Fibroblast of lung (primary cell): ENCODE data around the gene CERKL. TPM values are rescaled to one million over a fixed set of nuclear protein-coding genes. Genes with fewer than 3 reads are reported as not detected.

Source experiments
- DNase-seq, 2 donors: peaks; one replicate each; pipeline versions ENCODE4 v3.0.0 to v3.0.0-alpha.2; 2010; ENCODE audit warnings: low read depth in 2 of 2
- H2AFZ ChIP-seq: 2 replicates; pipeline ENCODE4 v1.5.1; 2012; ENCODE audit warnings: low read length, control low read depth, inconsistent platforms
- H3K27ac ChIP-seq: 2 replicates; pipeline ENCODE4 v1.5.1; 2011; ENCODE audit warnings: low read length, control low read depth; ENCODE audit not compliant: insufficient read depth
- H3K27me3 ChIP-seq: 2 replicates; pipeline ENCODE4 v1.5.1; 2011; ENCODE audit warnings: mild to moderate bottlenecking, low read length; ENCODE audit not compliant: control insufficient read depth, insufficient read depth
- H3K36me3 ChIP-seq: 2 replicates; pipeline ENCODE4 v1.5.1; 2011; ENCODE audit warnings: low read length; ENCODE audit not compliant: control insufficient read depth, insufficient read depth
- H3K4me1 ChIP-seq: 2 replicates; pipeline ENCODE4 v1.5.1; 2011; ENCODE audit warnings: low read length; ENCODE audit not compliant: control insufficient read depth, insufficient read depth; ENCODE audit errors: extremely low read depth
- H3K4me2 ChIP-seq: 2 replicates; pipeline ENCODE4 v1.5.1; 2011; ENCODE audit warnings: low read length, control low read depth; ENCODE audit not compliant: insufficient read depth; ENCODE audit errors: extremely low read depth
- H3K4me3 ChIP-seq, 4 experiments: fragments of 200-600 bp in 1 of 4; sonication (generic) in 1 of 4; replicated peaks in 1 of 4; 2 replicates each; pipeline ENCODE4 v1.5.1; 2011 to 2016; ENCODE audit warnings: low read length in 4 of 4, low read depth in 3 of 4, mild to moderate bottlenecking in 3 of 4, control low read depth in 2 of 4, inconsistent platforms in 1 of 4, mixed read lengths in 1 of 4; ENCODE audit not compliant: insufficient read depth in 1 of 4; ENCODE audit errors: control extremely low read depth in 1 of 4
- H3K79me2 ChIP-seq: 2 replicates; pipeline ENCODE4 v1.5.1; 2012; ENCODE audit warnings: mild to moderate bottlenecking, low read length, inconsistent platforms; ENCODE audit not compliant: control insufficient read depth, insufficient read depth
- H3K9ac ChIP-seq: 2 replicates; pipeline ENCODE4 v1.5.1; 2011; ENCODE audit warnings: mild to moderate bottlenecking, low read length, control low read depth; ENCODE audit not compliant: insufficient read depth
- H3K9me3 ChIP-seq: 2 replicates; pipeline ENCODE4 v1.5.1; 2012; ENCODE audit warnings: low read depth, low read length; ENCODE audit not compliant: control insufficient read depth, insufficient read depth
- H4K20me1 ChIP-seq: 2 replicates; pipeline ENCODE4 v1.5.1; 2011; ENCODE audit warnings: low read length; ENCODE audit not compliant: control insufficient read depth, insufficient read depth; ENCODE audit errors: extremely low read depth
- EZH2 ChIP-seq: IDR thresholded peaks from 2 replicates; pipeline ENCODE4 v1.5.1; 2012; ENCODE audit warnings: low read length, control low read depth, mild to moderate bottlenecking; ENCODE audit errors: missing control alignments
- polyA plus RNA-seq, 2 donors: library from polyadenylated mRNA; depleted of rRNA in 1 of 2; stranded (reverse) in 1 of 2; unstranded in 1 of 2; fragments of >200 nt; gene quantifications; 2 replicates each; pipeline ENCODE4 v1.2.1, GENCODE V29; 2011 to 2012; ENCODE audit warnings: missing spikeins in 1 of 2
- total RNA-seq: library from RNA; depleted of rRNA; stranded (reverse); fragments of >200 nt; gene quantifications from 2 replicates; pipeline ENCODE4 v1.2.1, GENCODE V29; 2014
- TF ChIP-seq, protein P1 (sequence below), 2 donors: IDR thresholded peaks in 1 of 2; conservative IDR thresholded peaks in 1 of 2; 1 replicate in 1 of 2; 2 replicates in 1 of 2; pipeline ENCODE4 v1.5.1; 2011 to 2012; ENCODE audit warnings: low read length in 2 of 2, control low read depth in 1 of 2, inconsistent platforms in 1 of 2, low read depth in 1 of 2, mild to moderate bottlenecking in 1 of 2

Gene CERKL
- total and polyA plus RNA-seq, 2 donors (not counting 1 experiment from before 2014, with no cell fraction given): 0.17 TPM; not detected in 1

DNA sequence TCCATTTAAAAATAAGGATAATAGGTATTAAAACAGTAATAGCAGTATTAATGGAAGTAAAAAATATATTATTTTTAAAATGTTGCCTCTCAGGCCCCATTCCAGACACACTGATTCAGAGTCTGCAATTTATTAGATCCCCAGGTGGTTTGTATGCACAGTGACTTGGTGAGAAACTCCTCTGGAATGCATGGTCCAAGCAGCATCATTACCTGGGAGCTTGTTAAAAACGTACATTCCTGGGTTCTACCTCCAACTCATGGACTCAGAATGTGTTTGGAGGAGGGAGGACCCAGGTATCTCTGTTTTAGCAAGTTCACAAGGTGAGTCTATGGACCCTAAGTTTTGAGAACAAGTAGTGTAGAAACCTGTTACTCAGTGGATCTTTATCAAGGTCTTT, 104.1 kb downstream of the CERKL start:
- H3K4me2 ChIP-seq: no peak overlapping the region
- peak in 1 of 2 donors; percentile 5 for DNase-seq
- no peaks in the 10 kb centered on the region for H3K79me2 ChIP-seq
- no peak overlapping the region for H2AFZ ChIP-seq
- H4K20me1 ChIP-seq: no peaks in the 10 kb centered on the region
- no peaks in the 10 kb centered on the region for H3K4me1 ChIP-seq
- no peak overlapping the region for H3K4me3 ChIP-seq
- no peak for TF ChIP-seq EZH2
- TF ChIP-seq, protein P1, sequence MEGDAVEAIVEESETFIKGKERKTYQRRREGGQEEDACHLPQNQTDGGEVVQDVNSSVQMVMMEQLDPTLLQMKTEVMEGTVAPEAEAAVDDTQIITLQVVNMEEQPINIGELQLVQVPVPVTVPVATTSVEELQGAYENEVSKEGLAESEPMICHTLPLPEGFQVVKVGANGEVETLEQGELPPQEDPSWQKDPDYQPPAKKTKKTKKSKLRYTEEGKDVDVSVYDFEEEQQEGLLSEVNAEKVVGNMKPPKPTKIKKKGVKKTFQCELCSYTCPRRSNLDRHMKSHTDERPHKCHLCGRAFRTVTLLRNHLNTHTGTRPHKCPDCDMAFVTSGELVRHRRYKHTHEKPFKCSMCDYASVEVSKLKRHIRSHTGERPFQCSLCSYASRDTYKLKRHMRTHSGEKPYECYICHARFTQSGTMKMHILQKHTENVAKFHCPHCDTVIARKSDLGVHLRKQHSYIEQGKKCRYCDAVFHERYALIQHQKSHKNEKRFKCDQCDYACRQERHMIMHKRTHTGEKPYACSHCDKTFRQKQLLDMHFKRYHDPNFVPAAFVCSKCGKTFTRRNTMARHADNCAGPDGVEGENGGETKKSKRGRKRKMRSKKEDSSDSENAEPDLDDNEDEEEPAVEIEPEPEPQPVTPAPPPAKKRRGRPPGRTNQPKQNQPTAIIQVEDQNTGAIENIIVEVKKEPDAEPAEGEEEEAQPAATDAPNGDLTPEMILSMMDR (conservative IDR thresholded peaks at IDR 0.05 in 1 of 2, IDR thresholded peaks at IDR 0.05 in 1 of 2; ENCODE audit: low read depth in 1 of 2, low read length in 2 of 2): no peak
- H3K27me3 ChIP-seq: no peaks in the 10 kb centered on the region
- H3K9me3 ChIP-seq: no peaks in the 10 kb centered on the region
- H3K36me3 ChIP-seq: no peaks in the 10 kb centered on the region
- no peak overlapping the region for H3K9ac ChIP-seq
- no peak overlapping the region for H3K27ac ChIP-seq

DNA sequence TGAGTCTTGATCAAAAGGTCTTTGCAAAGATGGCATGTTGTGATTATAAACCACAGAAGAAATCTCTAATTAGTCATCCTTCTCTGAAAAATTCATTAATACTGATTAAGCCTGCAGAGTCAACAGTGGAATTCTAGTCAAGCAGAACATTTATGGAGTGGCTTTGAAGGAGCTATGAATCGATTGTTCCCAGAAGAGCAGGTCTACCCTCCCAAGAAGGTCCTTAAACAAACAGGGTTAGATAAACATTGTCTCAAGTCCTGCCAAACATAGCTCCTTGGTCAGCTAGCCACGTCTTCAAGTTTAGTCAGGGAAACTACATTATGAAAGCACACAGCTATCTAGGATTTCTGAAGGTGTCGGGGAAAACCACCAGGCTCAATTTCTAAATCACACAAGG, 110.8 kb downstream of the CERKL start:
- Histone ChIP-seq H3K27me3 (no peaks in the 10 kb centered on the region), H3K4me3 (no peak overlapping the region), H3K4me1 (no peaks in the 10 kb centered on the region), H3K4me2 (peak overlapping the region; percentile 26), H3K79me2 (no peaks in the 10 kb centered on the region), H4K20me1 (no peaks in the 10 kb centered on the region), H3K27ac (no peak overlapping the region), H3K9me3 (no peaks in the 10 kb centered on the region), H3K36me3 (no peaks in the 10 kb centered on the region), H2AFZ (no peak overlapping the region), H3K9ac (no peak overlapping the region)
- peak; percentile 8 to 75 for DNase-seq
- no peak for TF ChIP-seq EZH2
- TF ChIP-seq, protein P1 (conservative IDR thresholded peaks at IDR 0.05 in 1 of 2, IDR thresholded peaks at IDR 0.05 in 1 of 2; ENCODE audit: low read depth in 1 of 2, low read length in 2 of 2): no peak

DNA sequence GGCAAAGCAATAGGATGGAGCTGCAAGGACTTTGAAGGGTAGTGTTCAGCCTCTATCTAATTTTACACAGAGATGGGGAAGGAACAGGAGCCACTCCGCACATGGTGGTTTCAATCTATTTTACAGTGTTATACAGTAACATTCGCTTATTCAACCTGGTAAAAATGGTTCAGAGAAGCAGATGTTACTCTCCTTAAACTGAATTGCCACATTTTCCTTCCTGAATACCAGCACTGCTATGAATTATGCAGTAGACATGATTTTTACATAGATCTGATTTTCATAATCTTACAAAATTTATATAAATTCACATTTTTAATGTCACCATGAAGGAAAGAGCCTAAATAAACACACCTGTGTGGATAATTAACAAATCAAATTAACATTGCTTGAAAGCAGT, 114.7 kb downstream of the CERKL start:
- Histone ChIP-seq H3K36me3 (no peaks in the 10 kb centered on the region), H3K79me2 (no peaks in the 10 kb centered on the region), H3K27ac (no peak overlapping the region), H4K20me1 (no peaks in the 10 kb centered on the region), H3K9ac (no peak overlapping the region), H3K27me3 (no peaks in the 10 kb centered on the region), H3K4me3 (no peak overlapping the region), H3K4me1 (no peaks in the 10 kb centered on the region), H3K9me3 (no peaks in the 10 kb centered on the region), H2AFZ (no peak overlapping the region), H3K4me2 (no peak overlapping the region)
- TF ChIP-seq, protein P1 (conservative IDR thresholded peaks at IDR 0.05 in 1 of 2, IDR thresholded peaks at IDR 0.05 in 1 of 2; ENCODE audit: low read depth in 1 of 2, low read length in 2 of 2): no peak
- no peak for TF ChIP-seq EZH2
- no peak for DNase-seq
